Upper lobe of left lung (tissue), 6 donors: ENCODE measurements around the gene ZNF680. TPM values are rescaled to one million over a fixed set of nuclear protein-coding genes. Genes with fewer than 3 reads are reported as not detected.
A peak's percentile ranks its signal among the peaks of the same experiment; 100 is the strongest.

Experiments used
- ATAC-seq, 2 donors: fragments of 200-7000 bp; cut with Tn5 transposase; one replicate each; pipeline ENCODE4 v1.9.1; 2022; ENCODE audit warnings: mild to moderate bottlenecking in 2 of 2, moderate library complexity in 2 of 2; ENCODE audit not compliant: low FRiP score in 2 of 2
- DNase-seq, 2 donors: peaks; one replicate each; pipeline ENCODE4 v3.0.0-alpha.2; 2019 to 2020
- H3K27ac ChIP-seq, 4 donors: fragments of 200-600 bp; sonication (generic); one replicate each; pipeline ENCODE4 v1.5.1; 2016 to 2019
- H3K27me3 ChIP-seq, 4 donors: fragments of 200-600 bp; sonication (generic); one replicate each; pipeline ENCODE4 v1.5.1; 2017 to 2019
- H3K36me3 ChIP-seq, 4 donors: fragments of 200-600 bp; sonication (generic); one replicate each; pipeline ENCODE4 v1.5.1; 2016 to 2019
- H3K4me1 ChIP-seq, 4 donors: fragments of 200-600 bp; sonication (generic); one replicate each; pipeline ENCODE4 v1.5.1; 2018 to 2019
- H3K4me3 ChIP-seq, 4 donors: fragments of 200-600 bp; sonication (generic); one replicate each; pipeline ENCODE4 v1.5.1; 2017 to 2019; ENCODE audit warnings: mild to moderate bottlenecking in 2 of 4, moderate library complexity in 1 of 4
- H3K9me3 ChIP-seq, 4 donors: fragments of 200-600 bp; sonication (generic); one replicate each; pipeline ENCODE4 v1.5.1; 2018 to 2019
- EP300 ChIP-seq, 4 donors: sonication (generic); formaldehyde crosslinking; IDR thresholded peaks; one replicate each; pipeline ENCODE4 v1.5.1; 2017; ENCODE audit warnings: antibody characterized with exemption in 4 of 4, control low read depth in 2 of 4
- POLR2A ChIP-seq, 4 donors: fragments of 450-650 bp; IDR thresholded peaks; one replicate each; pipeline ENCODE4 v1.5.1; 2016 to 2017; ENCODE audit warnings: antibody characterized with exemption in 4 of 4, mild to moderate bottlenecking in 2 of 4
- POLR2AphosphoS5 ChIP-seq, 2 donors: sonication (generic); formaldehyde crosslinking; IDR thresholded peaks; one replicate each; pipeline ENCODE4 v1.5.1; 2017; ENCODE audit warnings: antibody characterized with exemption in 2 of 2
- WGBS, 2 donors: methylation state at CpG; one replicate each; pipeline ENCODE4 v1.1.5; 2017 to 2018; 5-methylcytosine and 5-hydroxymethylcytosine counted together
- total RNA-seq, 6 donors: library from RNA; depleted of rRNA in 4 of 6; stranded (reverse); fragments of >200 nt in 4 of 6; gene quantifications; one replicate each; pipeline versions ENCODE4 v1.1.0 to v1.2.1, GENCODE V29; 2016 to 2021
- TF ChIP-seq, protein P1 (sequence below), 6 experiments: fragments of 450-650 bp in 4 of 6; fragments of 200-600 bp in 2 of 6; sonication (generic) in 2 of 6; IDR thresholded peaks; one replicate each; pipeline ENCODE4 v1.5.1; 2016 to 2019; ENCODE audit warnings: antibody characterized with exemption in 6 of 6
- donor health status: DM: no; HTN: no; CAD: no; lungs with moderate emphysema.
- donor health status: DM: no; HTN: yes; CAD: no; lungs with severe emphysema.

ZNF680 gene
- total RNA-seq, 6 donors from 2014 or later: 4.0 to 20.3 (median 11.7) TPM

DNA sequence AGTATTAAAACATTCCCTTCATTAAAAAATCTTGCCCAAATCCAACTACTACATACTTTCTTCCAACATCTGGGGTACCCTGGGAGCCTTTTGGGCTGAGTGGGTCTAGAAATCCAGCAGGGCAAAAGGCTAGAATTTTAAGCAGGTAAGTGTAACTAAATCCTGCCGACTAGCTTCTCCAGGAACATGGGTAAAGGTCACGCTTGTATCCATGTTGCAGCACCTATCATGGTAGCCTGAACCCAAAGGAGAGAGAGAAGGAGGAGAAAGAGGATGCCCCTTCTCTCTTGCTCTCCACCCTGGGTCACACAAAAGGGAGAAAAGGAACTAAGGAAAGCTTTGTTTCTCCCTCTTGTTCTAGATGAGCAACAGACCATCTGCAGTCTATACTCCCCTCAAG lies 53.3 kb downstream of the ZNF680 start:
- no peaks in the 10 kb centered on the region for H3K4me1 ChIP-seq
- no peak overlapping the region for H3K27ac ChIP-seq
- no peak for ATAC-seq
- no peak overlapping the region for H3K4me3 ChIP-seq
- TF ChIP-seq, protein P1, sequence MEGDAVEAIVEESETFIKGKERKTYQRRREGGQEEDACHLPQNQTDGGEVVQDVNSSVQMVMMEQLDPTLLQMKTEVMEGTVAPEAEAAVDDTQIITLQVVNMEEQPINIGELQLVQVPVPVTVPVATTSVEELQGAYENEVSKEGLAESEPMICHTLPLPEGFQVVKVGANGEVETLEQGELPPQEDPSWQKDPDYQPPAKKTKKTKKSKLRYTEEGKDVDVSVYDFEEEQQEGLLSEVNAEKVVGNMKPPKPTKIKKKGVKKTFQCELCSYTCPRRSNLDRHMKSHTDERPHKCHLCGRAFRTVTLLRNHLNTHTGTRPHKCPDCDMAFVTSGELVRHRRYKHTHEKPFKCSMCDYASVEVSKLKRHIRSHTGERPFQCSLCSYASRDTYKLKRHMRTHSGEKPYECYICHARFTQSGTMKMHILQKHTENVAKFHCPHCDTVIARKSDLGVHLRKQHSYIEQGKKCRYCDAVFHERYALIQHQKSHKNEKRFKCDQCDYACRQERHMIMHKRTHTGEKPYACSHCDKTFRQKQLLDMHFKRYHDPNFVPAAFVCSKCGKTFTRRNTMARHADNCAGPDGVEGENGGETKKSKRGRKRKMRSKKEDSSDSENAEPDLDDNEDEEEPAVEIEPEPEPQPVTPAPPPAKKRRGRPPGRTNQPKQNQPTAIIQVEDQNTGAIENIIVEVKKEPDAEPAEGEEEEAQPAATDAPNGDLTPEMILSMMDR (IDR thresholded peaks at IDR 0.05): no peak
- TF ChIP-seq POLR2AphosphoS5 (IDR thresholded peaks at IDR 0.05) (no peak), POLR2A (IDR thresholded peaks at IDR 0.05) (no peak), EP300 (IDR thresholded peaks at IDR 0.05) (no peak)
- peaks cover 33 to 77% (median 59%) of the 10 kb centered on the region in 4 donors for H3K9me3 ChIP-seq
- DNase-seq: no peak
- peaks cover 0 to 8% (median 4%) of the 10 kb centered on the region in 4 donors for H3K36me3 ChIP-seq
- WGBS, 2 donors: 96 to 98% methylated on average over 2 of the region's 2 CpGs
- no peaks in the 10 kb centered on the region for H3K27me3 ChIP-seq

DNA sequence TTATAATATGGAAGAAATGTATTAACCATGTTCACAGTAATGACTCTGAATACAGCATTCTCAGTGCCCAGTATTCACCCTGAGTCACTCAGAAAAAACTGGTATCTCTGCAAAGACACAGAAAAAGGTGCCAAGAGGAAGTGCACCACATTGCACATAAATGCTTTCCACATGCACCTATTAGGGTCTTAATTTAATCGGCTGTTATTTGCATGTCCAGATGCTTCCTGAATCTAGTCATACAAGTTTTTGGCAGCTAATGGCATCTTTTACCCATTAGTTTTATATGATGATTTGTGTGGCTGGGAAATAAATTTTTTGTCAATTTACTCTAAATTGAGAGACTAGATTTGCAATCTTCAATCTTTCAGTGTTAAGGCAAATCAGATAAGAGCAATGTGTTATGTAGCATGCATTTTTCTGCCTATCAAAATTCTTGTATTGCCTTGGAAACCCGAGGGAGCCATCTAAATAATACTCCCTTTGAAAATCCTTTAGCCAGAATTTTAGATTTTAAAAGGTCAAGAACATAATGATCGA lies 58.2 kb downstream of the ZNF680 start:
- no peak overlapping the region for H3K4me3 ChIP-seq
- DNase-seq (no peak), ATAC-seq (no peak)
- peaks cover 33 to 80% (median 57%) of the 10 kb centered on the region in 4 donors for H3K9me3 ChIP-seq
- WGBS, 2 donors: 93 to 99% methylated on average over 3 of the region's 3 CpGs
- TF ChIP-seq, protein P1 (IDR thresholded peaks at IDR 0.05): no peak
- TF ChIP-seq POLR2AphosphoS5 (IDR thresholded peaks at IDR 0.05) (no peak), POLR2A (IDR thresholded peaks at IDR 0.05) (no peak), EP300 (IDR thresholded peaks at IDR 0.05) (no peak)
- no peak overlapping the region for H3K27ac ChIP-seq
- H3K27me3 ChIP-seq: no peaks in the 10 kb centered on the region
- no peaks in the 10 kb centered on the region for H3K4me1 ChIP-seq
- H3K36me3 ChIP-seq: no peaks in the 10 kb centered on the region

DNA sequence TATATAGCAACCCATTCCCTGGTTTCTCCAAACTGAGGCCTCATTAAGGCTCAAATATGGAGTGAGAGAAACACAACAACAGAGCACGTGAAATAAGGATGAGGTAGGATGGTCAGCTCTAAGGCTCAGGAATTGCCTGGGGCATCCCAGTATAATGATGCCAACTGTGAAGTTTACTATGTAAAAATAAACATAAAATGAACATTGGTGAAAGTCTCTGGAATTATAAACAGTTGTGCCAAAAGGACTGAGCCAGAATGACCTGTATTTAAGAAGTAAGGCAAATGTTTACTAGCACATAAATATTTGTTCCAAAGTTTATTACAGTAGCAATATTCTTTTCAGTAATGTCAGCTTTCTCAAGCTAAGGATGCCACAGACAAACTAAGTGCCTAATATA lies 64.6 kb downstream of the ZNF680 start:
- peaks cover 5 to 62% (median 30%) of the 10 kb centered on the region in 4 donors for H3K9me3 ChIP-seq
- no peak for ATAC-seq

DNA sequence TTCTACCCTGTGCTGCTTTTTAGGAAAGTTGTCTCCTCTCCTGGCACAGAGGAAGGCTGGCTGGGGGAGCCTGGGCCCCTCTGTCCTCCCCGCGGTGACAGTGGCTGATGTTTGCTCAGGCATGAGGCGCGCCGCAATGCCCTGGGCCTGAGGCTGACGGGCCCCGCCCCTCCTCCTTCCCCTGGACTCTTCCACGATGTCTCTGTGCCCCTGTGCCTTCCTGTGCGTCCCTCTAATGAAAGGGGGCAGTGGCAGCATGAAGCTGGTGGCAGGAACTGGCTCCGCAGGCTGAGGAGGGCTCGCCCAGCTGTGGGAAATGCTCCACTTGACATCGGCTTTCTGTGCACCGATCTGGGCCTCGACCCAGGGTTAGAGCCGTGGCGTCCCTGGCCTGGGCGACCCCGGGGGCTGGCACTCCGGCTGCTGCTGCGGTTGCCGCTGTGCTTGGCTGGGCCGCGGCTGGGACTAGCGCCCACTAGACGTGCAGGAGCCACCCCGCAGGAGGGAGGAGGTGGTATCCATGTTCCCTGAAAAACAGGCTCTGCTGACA lies 67.9 kb downstream of the ZNF680 start:
- H3K4me3 ChIP-seq: no peak overlapping the region
- peak; percentile 40 to 44 for ATAC-seq
- WGBS, 2 donors: 7 to 21% methylated on average over 11 to 26 of the region's 26 CpGs

More for the DNA sequence above, 64.6 kb downstream of the ZNF680 start:
- no peak overlapping the region for H3K27ac ChIP-seq
- H3K4me3 ChIP-seq: no peak overlapping the region
- no peaks in the 10 kb centered on the region for H3K36me3 ChIP-seq
- no peaks in the 10 kb centered on the region for H3K27me3 ChIP-seq
- no peaks in the 10 kb centered on the region for H3K4me1 ChIP-seq
- TF ChIP-seq POLR2AphosphoS5 (IDR thresholded peaks at IDR 0.05) (no peak), EP300 (IDR thresholded peaks at IDR 0.05) (no peak), POLR2A (IDR thresholded peaks at IDR 0.05) (no peak)
- TF ChIP-seq, protein P1 (IDR thresholded peaks at IDR 0.05): no peak
- no peak for DNase-seq
- WGBS, 2 donors: 82 to 84% methylated on average over 1 of the region's 1 CpG

More for the DNA sequence above, 67.9 kb downstream of the ZNF680 start:
- H3K36me3 ChIP-seq: no peaks in the 10 kb centered on the region
- no peak overlapping the region for H3K27ac ChIP-seq
- H3K9me3 ChIP-seq: peaks cover 0 to 35% (median 17%) of the 10 kb centered on the region in 4 donors
- DNase-seq: peak in 1 of 2 donors; percentile 69
- no peaks in the 10 kb centered on the region for H3K27me3 ChIP-seq
- H3K4me1 ChIP-seq: no peaks in the 10 kb centered on the region
- TF ChIP-seq POLR2AphosphoS5 (IDR thresholded peaks at IDR 0.05) (no peak), EP300 (IDR thresholded peaks at IDR 0.05) (no peak), POLR2A (IDR thresholded peaks at IDR 0.05) (no peak)
- TF ChIP-seq, protein P1 (IDR thresholded peaks at IDR 0.05): no peak
